ENCODE results near the gene MRPS15. TPM values are rescaled to one million over a fixed set of nuclear protein-coding genes. Genes with fewer than 3 reads are reported as not detected.

The MRPS15 gene
- polyA plus RNA-seq, 3 donors = 36.2 to 68.1 (median 66.4) TPM

- intact Hi-C loops (cut with micrococcal nuclease) = no loop called here
- H2AFZ ChIP-seq (ENCODE audit: insufficient read depth, low read depth, low read length, poor library complexity, severe bottlenecking) = no peak overlapping the region
- no peak for DNase-seq
- H3K9me3 ChIP-seq (replicated peaks in 1 of 2; ENCODE audit: control insufficient read depth in 1 of 2, insufficient read depth in 1 of 2, low read length in 2 of 2) = no peaks in the 10 kb centered on the region
- H3K4me1 ChIP-seq (ENCODE audit: control insufficient read depth in 1 of 2, insufficient read depth in 2 of 2, low read length in 2 of 2) = no peaks in the 10 kb centered on the region
- no peak overlapping the region for H3K4me2 ChIP-seq (replicated peaks; ENCODE audit: extremely low read depth, low read length, poor library complexity, severe bottlenecking)
- no peak overlapping the region for H3K27ac ChIP-seq (ENCODE audit: low read depth in 1 of 2, low read length in 2 of 2)
- no peak overlapping the region for H3K27ac Mint-ChIP-seq
- peaks cover 3% of the 10 kb centered on the region for H3K4me1 Mint-ChIP-seq
- no peak overlapping the region for H3K9ac ChIP-seq (ENCODE audit: insufficient read depth, low read length, poor library complexity, severe bottlenecking)
- no peaks in the 10 kb centered on the region for H3K36me3 Mint-ChIP-seq
- peaks cover 0 to 1% (median 1%) of the 10 kb centered on the region in 3 donors for H3K27me3 Mint-ChIP-seq (ENCODE audit: low read depth in 3 of 3)
- H3K9me3 Mint-ChIP-seq = no peaks in the 10 kb centered on the region
- H4K20me1 ChIP-seq (ENCODE audit: insufficient read depth, low read length) = no peaks in the 10 kb centered on the region
- WGBS (ENCODE audit: insufficient coverage) = 100% methylated on average over 2 of the region's 4 CpGs
- H3K27me3 ChIP-seq (ENCODE audit: control insufficient read depth in 2 of 2, insufficient read depth in 2 of 2, low read length in 2 of 2) = no peaks in the 10 kb centered on the region
- no peak overlapping the region for H3K4me3 Mint-ChIP-seq
- no peak for TF ChIP-seq CTCF (IDR thresholded peaks at IDR 0.05)
- H3K36me3 ChIP-seq (replicated peaks in 1 of 2; ENCODE audit: control insufficient read depth in 1 of 2, insufficient read depth in 2 of 2, low read length in 2 of 2) = no peaks in the 10 kb centered on the region
- H3K79me2 ChIP-seq (ENCODE audit: insufficient read depth, low read length) = no peaks in the 10 kb centered on the region
- H3K4me3 ChIP-seq (replicated peaks in 1 of 3; ENCODE audit: low read depth in 2 of 3, low read length in 3 of 3) = no peak overlapping the region
Observed at GRCh38 chr1:36438715-36439114, 25.5 kb downstream of the MRPS15 start.

GRCh38 chr1:36436821-36437220 is 27.4 kb downstream of the MRPS15 start:
- Mint-ChIP-seq H3K36me3 (peaks cover 2% of the 10 kb centered on the region in 2 donors), H3K9me3 (no peaks in the 10 kb centered on the region), H3K4me1 (no peaks in the 10 kb centered on the region), H3K27me3 (ENCODE audit: low read depth in 3 of 3) (no peaks in the 10 kb centered on the region), H3K4me3 (no peak overlapping the region), H3K27ac (peak overlapping the region in 1 of 7 donors; percentile 63)
- H3K4me1 ChIP-seq (ENCODE audit: control insufficient read depth in 1 of 2, insufficient read depth in 2 of 2, low read length in 2 of 2) = no peaks in the 10 kb centered on the region
- no peak overlapping the region for H3K27ac ChIP-seq (ENCODE audit: low read depth in 1 of 2, low read length in 2 of 2)
- no peak overlapping the region for H3K4me3 ChIP-seq (replicated peaks in 1 of 3; ENCODE audit: low read depth in 2 of 3, low read length in 3 of 3)
- no CpG with 5 or more reads among the region's 1 CpG for WGBS (ENCODE audit: insufficient coverage)
- no peak overlapping the region for H2AFZ ChIP-seq (ENCODE audit: insufficient read depth, low read depth, low read length, poor library complexity, severe bottlenecking)
- H3K36me3 ChIP-seq (replicated peaks in 1 of 2; ENCODE audit: control insufficient read depth in 1 of 2, insufficient read depth in 2 of 2, low read length in 2 of 2) = no peaks in the 10 kb centered on the region
- H4K20me1 ChIP-seq (ENCODE audit: insufficient read depth, low read length) = no peaks in the 10 kb centered on the region
- H3K4me2 ChIP-seq (replicated peaks; ENCODE audit: extremely low read depth, low read length, poor library complexity, severe bottlenecking) = no peak overlapping the region
- no peaks in the 10 kb centered on the region for H3K27me3 ChIP-seq (ENCODE audit: control insufficient read depth in 2 of 2, insufficient read depth in 2 of 2, low read length in 2 of 2)
- no peaks in the 10 kb centered on the region for H3K9me3 ChIP-seq (replicated peaks in 1 of 2; ENCODE audit: control insufficient read depth in 1 of 2, insufficient read depth in 1 of 2, low read length in 2 of 2)
- DNase-seq = no peak
- intact Hi-C loops (cut with micrococcal nuclease) = no loop called here
- no peaks in the 10 kb centered on the region for H3K79me2 ChIP-seq (ENCODE audit: insufficient read depth, low read length)
- no peak for TF ChIP-seq CTCF (IDR thresholded peaks at IDR 0.05)
- no peak overlapping the region for H3K9ac ChIP-seq (ENCODE audit: insufficient read depth, low read length, poor library complexity, severe bottlenecking)

Measured in CD14-positive monocyte (primary cell).